HepG2 (cell line): Measurements from ENCODE around the gene DPM1. TPM values are rescaled to one million over a fixed set of nuclear protein-coding genes. Genes with fewer than 3 reads are reported as not detected.

Experiments
- ARID3A ChIP-seq: IDR thresholded peaks from 2 replicates; pipeline ENCODE4 v1.6.1; 2012; ENCODE audit warnings: low read depth, low read length, improper control_type of control experiment
- BRF2 ChIP-seq: sonication (generic); formaldehyde crosslinking; IDR thresholded peaks from 2 replicates; pipeline ENCODE4 v1.8.1; 2022; ENCODE audit warnings: mild to moderate bottlenecking, missing genetic modification reagents
- FOXJ3 ChIP-seq: sonication (generic); formaldehyde crosslinking; IDR thresholded peaks from 2 replicates; pipeline ENCODE4 v1.4.0; 2020; ENCODE audit warnings: missing genetic modification reagents, mild to moderate bottlenecking, borderline replicate concordance
- HNRNPLL ChIP-seq: fragments of 200-400 bp; formaldehyde crosslinking; IDR thresholded peaks from 2 replicates; pipeline ENCODE4 v1.6.1; 2017; ENCODE audit warnings: mild to moderate bottlenecking, low read depth, low read length; ENCODE audit not compliant: poor library complexity, severe bottlenecking
- JUND ChIP-seq: sonication (generic); formaldehyde crosslinking; IDR thresholded peaks from 2 replicates; pipeline ENCODE4 v1.8.0; 2022; ENCODE audit warnings: mild to moderate bottlenecking, missing genetic modification reagents
- MED1 ChIP-seq: sonication (generic); formaldehyde crosslinking; IDR thresholded peaks from 2 replicates; pipeline ENCODE4 v1.4.0; 2020; ENCODE audit warnings: missing genetic modification reagents
- MIER2 ChIP-seq: IDR thresholded peaks from 2 replicates; pipeline ENCODE4 v1.6.1; 2016; ENCODE audit warnings: missing biosample characterization, missing genetic modification reagents
- NR2F1 ChIP-seq, 2 experiments: fragments of 450-650 bp in 1 of 2; formaldehyde crosslinking in 1 of 2; IDR thresholded peaks; 2 replicates each; pipeline versions ENCODE4 v1.5.0 to v1.6.1; 2016 to 2020; ENCODE audit warnings: mild to moderate bottlenecking in 1 of 2, missing compliant biosample characterization in 1 of 2, missing genetic modification reagents in 1 of 2, moderate library complexity in 1 of 2
- SRF ChIP-seq: IDR thresholded peaks from 2 replicates; pipeline ENCODE4 v1.6.1; 2011; ENCODE audit warnings: mild to moderate bottlenecking, low read depth, low read length, moderate library complexity
- ZBTB37 ChIP-seq: sonication (generic); formaldehyde crosslinking; IDR thresholded peaks from 2 replicates; pipeline ENCODE4 v1.4.0; 2020; ENCODE audit warnings: mild to moderate bottlenecking, missing genetic modification reagents
- ZC3H13 ChIP-seq: sonication (generic); formaldehyde crosslinking; IDR thresholded peaks from 2 replicates; pipeline ENCODE4 v1.8.1; 2023; ENCODE audit warnings: mild to moderate bottlenecking, missing genetic modification reagents, moderate library complexity
- ZNF256 ChIP-seq: sonication (generic); formaldehyde crosslinking; conservative IDR thresholded peaks from 2 replicates; pipeline ENCODE4 v1.4.0; 2020; ENCODE audit warnings: missing genetic modification reagents
- ZNF326 ChIP-seq: sonication (generic); formaldehyde crosslinking; IDR thresholded peaks from 2 replicates; pipeline ENCODE4 v1.4.0; 2020; ENCODE audit warnings: missing genetic modification reagents, borderline replicate concordance
- ZNF563 ChIP-seq: sonication (generic); formaldehyde crosslinking; IDR thresholded peaks from 2 replicates; pipeline ENCODE4 v1.8.0; 2022; ENCODE audit warnings: mild to moderate bottlenecking, moderate library complexity, missing genetic modification reagents
- ZNF614 ChIP-seq: IDR thresholded peaks from 2 replicates; pipeline ENCODE4 v1.6.1; 2018; ENCODE audit warnings: missing biosample characterization, missing genetic modification reagents, inconsistent platforms, borderline replicate concordance
- ZNF788 ChIP-seq: sonication (generic); formaldehyde crosslinking; IDR thresholded peaks from 2 replicates; pipeline ENCODE4 v1.5.0; 2020; ENCODE audit warnings: mild to moderate bottlenecking, missing genetic modification reagents, borderline replicate concordance
- polyA plus RNA-seq, 8 experiments: library from polyadenylated mRNA; depleted of rRNA in 3 of 8; stranded (reverse) in 7 of 8; unstranded in 1 of 8; fragments of >200 nt; fragmentation: Illumina TruSeq in 4 of 8; extraction: Trizol in 4 of 8; gene quantifications; 2 replicates each; pipeline versions ENCODE4 v1.2.1 to v1.2.3, GENCODE V29; 2011 to 2016; ENCODE audit warnings: low read depth in 4 of 8, missing spikeins in 1 of 8, mixed read lengths in 1 of 8; ENCODE audit not compliant: insufficient read depth in 1 of 8
- total RNA-seq, 5 experiments: library from RNA; depleted of rRNA; stranded (reverse); fragments of >200 nt; fragmentation: Illumina TruSeq; extraction: Trizol; gene quantifications; 2 replicates each; pipeline ENCODE4 v1.2.3, GENCODE V29; 2016; ENCODE audit warnings: low read depth in 1 of 5
- TF ChIP-seq, protein P1 (sequence below): sonication (generic); formaldehyde crosslinking; IDR thresholded peaks from 2 replicates; pipeline ENCODE4 v1.5.1; 2020; ENCODE audit warnings: missing genetic modification reagents, mild to moderate bottlenecking, borderline replicate concordance
- TF ChIP-seq, protein P2 (sequence below): sonication (generic); formaldehyde crosslinking; IDR thresholded peaks from 2 replicates; pipeline ENCODE4 v1.5.0; 2020; ENCODE audit warnings: missing genetic modification reagents

Gene DPM1
- total and polyA plus RNA-seq, 2 of the 13 experiments (the other 11 are each of a cell fraction or from before 2014, with no cell fraction given): 83.2 to 161 TPM

GRCh38 chr20:50931306-50932015 is 26.9 kb downstream of the DPM1 start, which contains the start of gene ADNP (continued):
- TF ChIP-seq, protein P1, sequence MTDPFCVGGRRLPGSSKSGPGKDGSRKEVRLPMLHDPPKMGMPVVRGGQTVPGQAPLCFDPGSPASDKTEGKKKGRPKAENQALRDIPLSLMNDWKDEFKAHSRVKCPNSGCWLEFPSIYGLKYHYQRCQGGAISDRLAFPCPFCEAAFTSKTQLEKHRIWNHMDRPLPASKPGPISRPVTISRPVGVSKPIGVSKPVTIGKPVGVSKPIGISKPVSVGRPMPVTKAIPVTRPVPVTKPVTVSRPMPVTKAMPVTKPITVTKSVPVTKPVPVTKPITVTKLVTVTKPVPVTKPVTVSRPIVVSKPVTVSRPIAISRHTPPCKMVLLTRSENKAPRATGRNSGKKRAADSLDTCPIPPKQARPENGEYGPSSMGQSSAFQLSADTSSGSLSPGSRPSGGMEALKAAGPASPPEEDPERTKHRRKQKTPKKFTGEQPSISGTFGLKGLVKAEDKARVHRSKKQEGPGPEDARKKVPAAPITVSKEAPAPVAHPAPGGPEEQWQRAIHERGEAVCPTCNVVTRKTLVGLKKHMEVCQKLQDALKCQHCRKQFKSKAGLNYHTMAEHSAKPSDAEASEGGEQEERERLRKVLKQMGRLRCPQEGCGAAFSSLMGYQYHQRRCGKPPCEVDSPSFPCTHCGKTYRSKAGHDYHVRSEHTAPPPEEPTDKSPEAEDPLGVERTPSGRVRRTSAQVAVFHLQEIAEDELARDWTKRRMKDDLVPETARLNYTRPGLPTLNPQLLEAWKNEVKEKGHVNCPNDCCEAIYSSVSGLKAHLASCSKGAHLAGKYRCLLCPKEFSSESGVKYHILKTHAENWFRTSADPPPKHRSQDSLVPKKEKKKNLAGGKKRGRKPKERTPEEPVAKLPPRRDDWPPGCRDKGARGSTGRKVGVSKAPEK (CRISPR knock-in tag): no peak
- peak; percentile 25; the same call in 1 of the 2 replicates for TF ChIP-seq ZC3H13 (CRISPR knock-in tag)
- peak; percentile 72; the same call in 1 of the 2 replicates for TF ChIP-seq ZNF563 (CRISPR knock-in tag)
- TF ChIP-seq ZNF614: no peak
- no peak; the same call in 1 of the 2 replicates for TF ChIP-seq ZNF256 (CRISPR knock-in tag)
- TF ChIP-seq ARID3A: no peak
- TF ChIP-seq ZBTB37 (CRISPR knock-in tag): no peak
- TF ChIP-seq HNRNPLL: no peak
- TF ChIP-seq, protein P2, sequence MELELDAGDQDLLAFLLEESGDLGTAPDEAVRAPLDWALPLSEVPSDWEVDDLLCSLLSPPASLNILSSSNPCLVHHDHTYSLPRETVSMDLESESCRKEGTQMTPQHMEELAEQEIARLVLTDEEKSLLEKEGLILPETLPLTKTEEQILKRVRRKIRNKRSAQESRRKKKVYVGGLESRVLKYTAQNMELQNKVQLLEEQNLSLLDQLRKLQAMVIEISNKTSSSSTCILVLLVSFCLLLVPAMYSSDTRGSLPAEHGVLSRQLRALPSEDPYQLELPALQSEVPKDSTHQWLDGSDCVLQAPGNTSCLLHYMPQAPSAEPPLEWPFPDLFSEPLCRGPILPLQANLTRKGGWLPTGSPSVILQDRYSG (CRISPR knock-in tag): no peak
- TF ChIP-seq FOXJ3: no peak
- no peak for TF ChIP-seq ZNF326 (CRISPR knock-in tag)
- no peak for TF ChIP-seq SRF
- TF ChIP-seq JUND (CRISPR knock-in tag): peak; percentile 76
- 0 out of 2 replicates have a peak, but pooled peaks have one; percentile 56 for TF ChIP-seq BRF2 (CRISPR knock-in tag)
- TF ChIP-seq ZNF788 (CRISPR knock-in tag): peak; percentile 57; the same call in 1 of the 2 replicates
- no peak for TF ChIP-seq NR2F1 (CRISPR knock-in tag; IDR thresholded peaks at IDR 0.05)
- peak; percentile 32 for TF ChIP-seq MED1
- TF ChIP-seq MIER2 (CRISPR knock-in tag): no peak
